Measurements from ENCODE around the gene HSD3B1. TPM values are rescaled to one million over a fixed set of nuclear protein-coding genes. Genes with fewer than 3 reads are reported as not detected.

Gene HSD3B1
- total and polyA plus RNA-seq, 2 experiments from 2014 or later, result not detected

DNA sequence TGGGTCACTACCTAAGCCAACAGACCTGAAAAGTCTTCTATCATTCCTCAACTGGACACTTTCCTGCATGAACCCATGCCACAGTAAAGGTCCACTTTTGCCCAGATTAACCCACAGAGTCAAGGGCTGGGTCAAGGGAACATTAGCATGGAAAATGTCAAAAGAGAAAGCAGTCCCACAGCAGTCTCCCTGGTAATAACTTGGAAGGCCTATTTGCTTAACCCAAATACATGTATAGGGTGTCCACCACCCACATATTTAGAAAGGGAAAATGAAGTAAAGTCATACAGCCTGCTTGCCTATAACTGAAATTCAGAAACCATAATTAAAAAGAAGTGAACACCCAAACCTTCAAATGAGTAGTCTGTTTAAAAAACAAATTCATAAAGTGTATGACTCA lies 16.1 kb upstream of the HSD3B1 start:
- DNase-seq (ENCODE audit: low spot score) (no peak), ATAC-seq (no peak)
- no peaks in the 10 kb centered on the region for H3K79me2 ChIP-seq (replicated peaks; ENCODE audit: insufficient read depth)
- H3K27ac Mint-ChIP-seq, result no peak overlapping the region
- no peaks in the 10 kb centered on the region for H3K27me3 ChIP-seq (ENCODE audit: insufficient read depth)
- H3K4me1 Mint-ChIP-seq, result no peaks in the 10 kb centered on the region
- no peaks in the 10 kb centered on the region for H4K20me1 ChIP-seq (replicated peaks; ENCODE audit: insufficient read depth)
- no peaks in the 10 kb centered on the region for H3K9me2 ChIP-seq (ENCODE audit: insufficient read depth)
- H3F3A ChIP-seq (replicated peaks; ENCODE audit: low read depth), result no peaks in the 10 kb centered on the region
- TF ChIP-seq, protein P1, sequence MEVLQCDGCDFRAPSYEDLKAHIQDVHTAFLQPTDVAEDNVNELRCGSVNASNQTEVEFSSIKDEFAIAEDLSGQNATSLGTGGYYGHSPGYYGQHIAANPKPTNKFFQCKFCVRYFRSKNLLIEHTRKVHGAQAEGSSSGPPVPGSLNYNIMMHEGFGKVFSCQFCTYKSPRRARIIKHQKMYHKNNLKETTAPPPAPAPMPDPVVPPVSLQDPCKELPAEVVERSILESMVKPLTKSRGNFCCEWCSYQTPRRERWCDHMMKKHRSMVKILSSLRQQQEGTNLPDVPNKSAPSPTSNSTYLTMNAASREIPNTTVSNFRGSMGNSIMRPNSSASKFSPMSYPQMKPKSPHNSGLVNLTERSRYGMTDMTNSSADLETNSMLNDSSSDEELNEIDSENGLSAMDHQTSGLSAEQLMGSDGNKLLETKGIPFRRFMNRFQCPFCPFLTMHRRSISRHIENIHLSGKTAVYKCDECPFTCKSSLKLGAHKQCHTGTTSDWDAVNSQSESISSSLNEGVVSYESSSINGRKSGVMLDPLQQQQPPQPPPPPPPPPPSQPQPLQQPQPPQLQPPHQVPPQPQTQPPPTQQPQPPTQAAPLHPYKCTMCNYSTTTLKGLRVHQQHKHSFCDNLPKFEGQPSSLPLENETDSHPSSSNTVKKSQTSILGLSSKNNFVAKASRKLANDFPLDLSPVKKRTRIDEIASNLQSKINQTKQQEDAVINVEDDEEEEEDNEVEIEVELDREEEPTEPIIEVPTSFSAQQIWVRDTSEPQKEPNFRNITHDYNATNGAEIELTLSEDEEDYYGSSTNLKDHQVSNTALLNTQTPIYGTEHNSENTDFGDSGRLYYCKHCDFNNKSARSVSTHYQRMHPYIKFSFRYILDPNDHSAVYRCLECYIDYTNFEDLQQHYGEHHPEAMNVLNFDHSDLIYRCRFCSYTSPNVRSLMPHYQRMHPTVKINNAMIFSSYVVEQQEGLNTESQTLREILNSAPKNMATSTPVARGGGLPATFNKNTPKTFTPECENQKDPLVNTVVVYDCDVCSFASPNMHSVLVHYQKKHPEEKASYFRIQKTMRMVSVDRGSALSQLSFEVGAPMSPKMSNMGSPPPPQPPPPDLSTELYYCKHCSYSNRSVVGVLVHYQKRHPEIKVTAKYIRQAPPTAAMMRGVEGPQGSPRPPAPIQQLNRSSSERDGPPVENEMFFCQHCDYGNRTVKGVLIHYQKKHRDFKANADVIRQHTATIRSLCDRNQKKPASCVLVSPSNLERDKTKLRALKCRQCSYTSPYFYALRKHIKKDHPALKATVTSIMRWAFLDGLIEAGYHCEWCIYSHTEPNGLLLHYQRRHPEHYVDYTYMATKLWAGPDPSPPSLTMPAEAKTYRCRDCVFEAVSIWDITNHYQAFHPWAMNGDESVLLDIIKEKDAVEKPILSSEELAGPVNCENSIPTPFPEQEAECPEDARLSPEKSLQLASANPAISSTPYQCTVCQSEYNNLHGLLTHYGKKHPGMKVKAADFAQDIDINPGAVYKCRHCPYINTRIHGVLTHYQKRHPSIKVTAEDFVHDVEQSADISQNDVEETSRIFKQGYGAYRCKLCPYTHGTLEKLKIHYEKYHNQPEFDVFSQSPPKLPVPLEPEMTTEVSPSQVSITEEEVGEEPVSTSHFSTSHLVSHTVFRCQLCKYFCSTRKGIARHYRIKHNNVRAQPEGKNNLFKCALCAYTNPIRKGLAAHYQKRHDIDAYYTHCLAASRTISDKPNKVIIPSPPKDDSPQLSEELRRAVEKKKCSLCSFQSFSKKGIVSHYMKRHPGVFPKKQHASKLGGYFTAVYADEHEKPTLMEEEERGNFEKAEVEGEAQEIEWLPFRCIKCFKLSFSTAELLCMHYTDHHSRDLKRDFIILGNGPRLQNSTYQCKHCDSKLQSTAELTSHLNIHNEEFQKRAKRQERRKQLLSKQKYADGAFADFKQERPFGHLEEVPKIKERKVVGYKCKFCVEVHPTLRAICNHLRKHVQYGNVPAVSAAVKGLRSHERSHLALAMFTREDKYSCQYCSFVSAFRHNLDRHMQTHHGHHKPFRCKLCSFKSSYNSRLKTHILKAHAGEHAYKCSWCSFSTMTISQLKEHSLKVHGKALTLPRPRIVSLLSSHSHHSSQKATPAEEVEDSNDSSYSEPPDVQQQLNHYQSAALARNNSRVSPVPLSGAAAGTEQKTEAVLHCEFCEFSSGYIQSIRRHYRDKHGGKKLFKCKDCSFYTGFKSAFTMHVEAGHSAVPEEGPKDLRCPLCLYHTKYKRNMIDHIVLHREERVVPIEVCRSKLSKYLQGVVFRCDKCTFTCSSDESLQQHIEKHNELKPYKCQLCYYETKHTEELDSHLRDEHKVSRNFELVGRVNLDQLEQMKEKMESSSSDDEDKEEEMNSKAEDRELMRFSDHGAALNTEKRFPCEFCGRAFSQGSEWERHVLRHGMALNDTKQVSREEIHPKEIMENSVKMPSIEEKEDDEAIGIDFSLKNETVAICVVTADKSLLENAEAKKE (CRISPR knock-in tag; IDR thresholded peaks at IDR 0.05), result no peak
- no peak for TF ChIP-seq CREB1 (CRISPR knock-in tag; IDR thresholded peaks at IDR 0.05; ENCODE audit: low read depth)
- TF ChIP-seq, protein P2, sequence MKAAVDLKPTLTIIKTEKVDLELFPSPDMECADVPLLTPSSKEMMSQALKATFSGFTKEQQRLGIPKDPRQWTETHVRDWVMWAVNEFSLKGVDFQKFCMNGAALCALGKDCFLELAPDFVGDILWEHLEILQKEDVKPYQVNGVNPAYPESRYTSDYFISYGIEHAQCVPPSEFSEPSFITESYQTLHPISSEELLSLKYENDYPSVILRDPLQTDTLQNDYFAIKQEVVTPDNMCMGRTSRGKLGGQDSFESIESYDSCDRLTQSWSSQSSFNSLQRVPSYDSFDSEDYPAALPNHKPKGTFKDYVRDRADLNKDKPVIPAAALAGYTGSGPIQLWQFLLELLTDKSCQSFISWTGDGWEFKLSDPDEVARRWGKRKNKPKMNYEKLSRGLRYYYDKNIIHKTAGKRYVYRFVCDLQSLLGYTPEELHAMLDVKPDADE (IDR thresholded peaks at IDR 0.05), result no peak
- TF ChIP-seq EZH2 (IDR thresholded peaks at IDR 0.05; ENCODE audit: low read depth, unreplicated experiment), result no peak
- no peak for TF ChIP-seq STAT1 (IDR thresholded peaks at IDR 0.05; ENCODE audit: unreplicated experiment)
- TF ChIP-seq, protein P3, sequence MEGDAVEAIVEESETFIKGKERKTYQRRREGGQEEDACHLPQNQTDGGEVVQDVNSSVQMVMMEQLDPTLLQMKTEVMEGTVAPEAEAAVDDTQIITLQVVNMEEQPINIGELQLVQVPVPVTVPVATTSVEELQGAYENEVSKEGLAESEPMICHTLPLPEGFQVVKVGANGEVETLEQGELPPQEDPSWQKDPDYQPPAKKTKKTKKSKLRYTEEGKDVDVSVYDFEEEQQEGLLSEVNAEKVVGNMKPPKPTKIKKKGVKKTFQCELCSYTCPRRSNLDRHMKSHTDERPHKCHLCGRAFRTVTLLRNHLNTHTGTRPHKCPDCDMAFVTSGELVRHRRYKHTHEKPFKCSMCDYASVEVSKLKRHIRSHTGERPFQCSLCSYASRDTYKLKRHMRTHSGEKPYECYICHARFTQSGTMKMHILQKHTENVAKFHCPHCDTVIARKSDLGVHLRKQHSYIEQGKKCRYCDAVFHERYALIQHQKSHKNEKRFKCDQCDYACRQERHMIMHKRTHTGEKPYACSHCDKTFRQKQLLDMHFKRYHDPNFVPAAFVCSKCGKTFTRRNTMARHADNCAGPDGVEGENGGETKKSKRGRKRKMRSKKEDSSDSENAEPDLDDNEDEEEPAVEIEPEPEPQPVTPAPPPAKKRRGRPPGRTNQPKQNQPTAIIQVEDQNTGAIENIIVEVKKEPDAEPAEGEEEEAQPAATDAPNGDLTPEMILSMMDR (conservative IDR thresholded peaks at IDR 0.05; ENCODE audit: low read depth in 2 of 2), result no peak
- TF ChIP-seq, protein P4, sequence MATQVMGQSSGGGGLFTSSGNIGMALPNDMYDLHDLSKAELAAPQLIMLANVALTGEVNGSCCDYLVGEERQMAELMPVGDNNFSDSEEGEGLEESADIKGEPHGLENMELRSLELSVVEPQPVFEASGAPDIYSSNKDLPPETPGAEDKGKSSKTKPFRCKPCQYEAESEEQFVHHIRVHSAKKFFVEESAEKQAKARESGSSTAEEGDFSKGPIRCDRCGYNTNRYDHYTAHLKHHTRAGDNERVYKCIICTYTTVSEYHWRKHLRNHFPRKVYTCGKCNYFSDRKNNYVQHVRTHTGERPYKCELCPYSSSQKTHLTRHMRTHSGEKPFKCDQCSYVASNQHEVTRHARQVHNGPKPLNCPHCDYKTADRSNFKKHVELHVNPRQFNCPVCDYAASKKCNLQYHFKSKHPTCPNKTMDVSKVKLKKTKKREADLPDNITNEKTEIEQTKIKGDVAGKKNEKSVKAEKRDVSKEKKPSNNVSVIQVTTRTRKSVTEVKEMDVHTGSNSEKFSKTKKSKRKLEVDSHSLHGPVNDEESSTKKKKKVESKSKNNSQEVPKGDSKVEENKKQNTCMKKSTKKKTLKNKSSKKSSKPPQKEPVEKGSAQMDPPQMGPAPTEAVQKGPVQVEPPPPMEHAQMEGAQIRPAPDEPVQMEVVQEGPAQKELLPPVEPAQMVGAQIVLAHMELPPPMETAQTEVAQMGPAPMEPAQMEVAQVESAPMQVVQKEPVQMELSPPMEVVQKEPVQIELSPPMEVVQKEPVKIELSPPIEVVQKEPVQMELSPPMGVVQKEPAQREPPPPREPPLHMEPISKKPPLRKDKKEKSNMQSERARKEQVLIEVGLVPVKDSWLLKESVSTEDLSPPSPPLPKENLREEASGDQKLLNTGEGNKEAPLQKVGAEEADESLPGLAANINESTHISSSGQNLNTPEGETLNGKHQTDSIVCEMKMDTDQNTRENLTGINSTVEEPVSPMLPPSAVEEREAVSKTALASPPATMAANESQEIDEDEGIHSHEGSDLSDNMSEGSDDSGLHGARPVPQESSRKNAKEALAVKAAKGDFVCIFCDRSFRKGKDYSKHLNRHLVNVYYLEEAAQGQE (IDR thresholded peaks at IDR 0.05; ENCODE audit: unreplicated experiment), result no peak
- no peak for TF ChIP-seq NANOG (IDR thresholded peaks at IDR 0.05; ENCODE audit: borderline replicate concordance)
- TF ChIP-seq EZH2phosphoT487 (IDR thresholded peaks at IDR 0.05; ENCODE audit: unreplicated experiment), result no peak
- TF ChIP-seq ZNF331 (CRISPR knock-in tag; IDR thresholded peaks at IDR 0.05; ENCODE audit: low read depth), result no peak
- no peak for TF ChIP-seq ZNF114 (CRISPR knock-in tag; IDR thresholded peaks at IDR 0.05)
- no peak for TF ChIP-seq POLR2AphosphoS5 (IDR thresholded peaks at IDR 0.05; ENCODE audit: low read depth)
- no peak for TF ChIP-seq JUNB (IDR thresholded peaks at IDR 0.05; ENCODE audit: unreplicated experiment)
- no peak overlapping the region for H3K4me3 Mint-ChIP-seq
- peaks cover 2% of the 10 kb centered on the region for H3K27me3 Mint-ChIP-seq (ENCODE audit: insufficient read depth, low read depth, poor library complexity)
- H3K36me3 ChIP-seq (ENCODE audit: insufficient read depth), result no peaks in the 10 kb centered on the region
- H3K4me1 ChIP-seq (ENCODE audit: insufficient read depth), result no peaks in the 10 kb centered on the region
- H3K36me3 Mint-ChIP-seq (ENCODE audit: low read depth), result no peaks in the 10 kb centered on the region; the same call in 2 of the 3 replicates
- H3K9me3 Mint-ChIP-seq, result peaks cover 11% of the 10 kb centered on the region; the same call in 1 of the 3 replicates
- no peak overlapping the region for H3K4me3 ChIP-seq
- H3K27ac ChIP-seq (ENCODE audit: low read depth), result no peak overlapping the region
- H2AFZ ChIP-seq, result no peak overlapping the region
- no peak overlapping the region for H3K4me2 ChIP-seq
